Smooth muscle cell (in vitro differentiated cells): ENCODE results near the gene TFEC. TPM values are rescaled to one million over a fixed set of nuclear protein-coding genes. Genes with fewer than 3 reads are reported as not detected.

ENCODE experiments used
- DNase-seq: peaks from one replicate; lab custom pipeline; 2025; ENCODE audit not compliant: unreplicated experiment; lab: John Stamatoyannopoulos, UW
- H2AFZ ChIP-seq: fragments of 200-600 bp; sonication (generic); 2 replicates; pipeline ENCODE4 v1.6.0; 2016; ENCODE audit warnings: antibody characterized with exemption, low read depth, mild to moderate bottlenecking
- H3F3A ChIP-seq: fragments of 200-600 bp; sonication (generic); 2 replicates; pipeline ENCODE4 v1.6.0; 2017; ENCODE audit warnings: antibody characterized with exemption, low read depth
- H3K27ac ChIP-seq: fragments of 200-600 bp; sonication (generic); 2 replicates; pipeline ENCODE4 v1.5.1; 2016; ENCODE audit warnings: low read depth, mild to moderate bottlenecking
- H3K27me3 ChIP-seq: fragments of 200-600 bp; sonication (generic); 2 replicates; pipeline ENCODE4 v1.6.1; 2016; ENCODE audit warnings: low read depth, mild to moderate bottlenecking
- H3K36me3 ChIP-seq: fragments of 200-600 bp; sonication (generic); 2 replicates; pipeline ENCODE4 v1.5.1; 2016; ENCODE audit warnings: low read depth
- H3K4me1 ChIP-seq: fragments of 200-600 bp; sonication (generic); 2 replicates; pipeline ENCODE4 v1.5.1; 2016; ENCODE audit warnings: low read depth
- H3K4me2 ChIP-seq: fragments of 200-600 bp; sonication (generic); 2 replicates; pipeline ENCODE4 v1.6.0; 2016; ENCODE audit warnings: mild to moderate bottlenecking
- H3K4me3 ChIP-seq: fragments of 200-600 bp; sonication (generic); 2 replicates; pipeline ENCODE4 v1.5.1; 2016; ENCODE audit warnings: mild to moderate bottlenecking
- H3K79me2 ChIP-seq: fragments of 200-600 bp; sonication (generic); 2 replicates; pipeline ENCODE4 v1.6.0; 2016; ENCODE audit warnings: low read depth, mild to moderate bottlenecking
- H3K9ac ChIP-seq: fragments of 200-600 bp; sonication (generic); 2 replicates; pipeline ENCODE4 v1.6.0; 2016; ENCODE audit warnings: low read depth
- H3K9me3 ChIP-seq: fragments of 200-600 bp; sonication (generic); replicated peaks from 2 replicates; pipeline ENCODE4 v1.5.1; 2016; ENCODE audit warnings: low read depth
- H4K20me1 ChIP-seq: fragments of 200-600 bp; sonication (generic); 2 replicates; pipeline ENCODE4 v1.6.0; 2016; ENCODE audit warnings: low read depth
- CTCF ChIP-seq: fragments of 200-600 bp; sonication (generic); IDR thresholded peaks from 2 replicates; pipeline ENCODE4 v1.5.1; 2017; ENCODE audit warnings: borderline replicate concordance, mild to moderate bottlenecking, antibody characterized with exemption; ENCODE audit not compliant: insufficient read depth, poor library complexity, severe bottlenecking
- WGBS: methylation state at CpG from one replicate; pipeline ENCODE4 v1.1.7; 2016; ENCODE audit warnings: low lambda C conversion rate; 5-methylcytosine and 5-hydroxymethylcytosine counted together
- polyA plus RNA-seq: library from polyadenylated mRNA; unstranded; fragments of >200 nt; fragmentation: Nextera tagmentation; extraction: Ambion mirVana; gene quantifications from 2 replicates; pipeline ENCODE4 v1.2.1, GENCODE V29; 2016
- total RNA-seq: library from RNA; depleted of rRNA; stranded (reverse); fragments of >200 nt; gene quantifications from 2 replicates; pipeline ENCODE4 v1.2.3, GENCODE V29; 2014

TFEC gene
- total and polyA plus RNA-seq, 2 experiments from 2014 or later = not detected

- Histone ChIP-seq H3K9ac (no peak overlapping the region), H3K4me2 (no peak overlapping the region), H3K4me1 (no peaks in the 10 kb centered on the region), H3K36me3 (no peaks in the 10 kb centered on the region), H3K27ac (no peak overlapping the region), H3K4me3 (no peak overlapping the region), H3K79me2 (no peaks in the 10 kb centered on the region), H3K9me3 (no peaks in the 10 kb centered on the region), H4K20me1 (no peaks in the 10 kb centered on the region), H3K27me3 (no peaks in the 10 kb centered on the region), H2AFZ (no peak overlapping the region), H3F3A (no peaks in the 10 kb centered on the region)
- WGBS = 84% methylated on average over 2 of the region's 2 CpGs
- no peak for DNase-seq
- no peak for TF ChIP-seq CTCF
These were observed 2.3 kb upstream of the TFEC start for GRCh38 chr7:116032886-116033285.

DNA sequence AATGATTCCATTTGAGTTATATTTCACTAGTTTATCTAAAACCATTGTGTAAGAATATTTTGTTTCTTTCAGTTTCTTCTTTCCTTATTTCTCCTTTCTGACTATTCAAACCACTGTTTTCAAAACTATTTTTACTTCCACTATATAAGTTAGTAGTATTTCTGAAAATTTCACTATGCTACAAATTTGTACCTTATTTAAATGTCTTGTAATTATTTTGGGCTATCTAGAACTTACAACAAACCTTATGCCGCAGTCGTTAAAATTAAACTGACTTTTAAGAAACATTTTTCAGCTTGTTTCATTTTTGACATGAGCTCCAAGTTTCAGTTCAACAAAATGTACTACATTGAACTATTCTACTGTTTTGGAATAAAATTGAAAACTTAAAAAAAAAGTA is 1.8 kb downstream of the TFEC start:
- Histone ChIP-seq H3K4me3 (no peak overlapping the region), H3K9ac (no peak overlapping the region), H4K20me1 (no peaks in the 10 kb centered on the region), H2AFZ (no peak overlapping the region), H3K4me1 (no peaks in the 10 kb centered on the region), H3K4me2 (no peak overlapping the region), H3K9me3 (no peaks in the 10 kb centered on the region), H3K36me3 (no peaks in the 10 kb centered on the region), H3K27me3 (no peaks in the 10 kb centered on the region), H3K27ac (no peak overlapping the region), H3F3A (no peaks in the 10 kb centered on the region), H3K79me2 (no peaks in the 10 kb centered on the region)
- DNase-seq = no peak
- no peak for TF ChIP-seq CTCF
- 96% methylated on average over 2 of the region's 2 CpGs for WGBS

DNA sequence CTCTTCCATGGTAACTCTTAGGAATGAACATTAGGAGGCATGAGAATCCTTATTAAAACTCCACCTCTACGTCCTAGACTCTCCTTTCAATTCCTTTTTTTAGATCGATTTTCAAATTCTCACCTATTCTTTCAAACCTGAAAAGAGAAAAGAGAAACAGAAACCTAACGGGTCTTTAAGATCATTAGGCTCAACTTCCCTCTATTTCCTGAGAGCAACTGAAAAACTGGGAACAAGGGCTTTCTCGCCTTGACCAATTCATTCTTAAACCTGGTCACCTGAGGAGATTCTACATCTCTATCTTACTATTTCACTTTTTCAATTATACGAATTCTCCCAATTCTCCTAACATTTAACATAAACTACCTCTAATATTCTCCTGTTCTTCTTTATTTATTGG is 2.8 kb downstream of the TFEC start:
- Histone ChIP-seq H2AFZ (no peak overlapping the region), H3K27me3 (no peaks in the 10 kb centered on the region), H3K4me1 (no peaks in the 10 kb centered on the region), H3K4me2 (no peak overlapping the region), H3K9ac (no peak overlapping the region), H3K4me3 (no peak overlapping the region), H3F3A (no peaks in the 10 kb centered on the region), H3K27ac (no peak overlapping the region), H3K9me3 (no peaks in the 10 kb centered on the region), H3K79me2 (no peaks in the 10 kb centered on the region), H4K20me1 (no peaks in the 10 kb centered on the region), H3K36me3 (no peaks in the 10 kb centered on the region)
- 83% methylated on average over 5 of the region's 5 CpGs for WGBS
- no peak for TF ChIP-seq CTCF
- no peak for DNase-seq
